Inflammatory macrophage treated with lipopolysaccharide for 4 hours (primary cell): ENCODE results near the gene FANCE.

Source experiments
- DNase-seq: peaks from one replicate; pipeline ENCODE4 v3.0.0-alpha.2; 2020

The FANCE gene, protein sequence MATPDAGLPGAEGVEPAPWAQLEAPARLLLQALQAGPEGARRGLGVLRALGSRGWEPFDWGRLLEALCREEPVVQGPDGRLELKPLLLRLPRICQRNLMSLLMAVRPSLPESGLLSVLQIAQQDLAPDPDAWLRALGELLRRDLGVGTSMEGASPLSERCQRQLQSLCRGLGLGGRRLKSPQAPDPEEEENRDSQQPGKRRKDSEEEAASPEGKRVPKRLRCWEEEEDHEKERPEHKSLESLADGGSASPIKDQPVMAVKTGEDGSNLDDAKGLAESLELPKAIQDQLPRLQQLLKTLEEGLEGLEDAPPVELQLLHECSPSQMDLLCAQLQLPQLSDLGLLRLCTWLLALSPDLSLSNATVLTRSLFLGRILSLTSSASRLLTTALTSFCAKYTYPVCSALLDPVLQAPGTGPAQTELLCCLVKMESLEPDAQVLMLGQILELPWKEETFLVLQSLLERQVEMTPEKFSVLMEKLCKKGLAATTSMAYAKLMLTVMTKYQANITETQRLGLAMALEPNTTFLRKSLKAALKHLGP

DNA sequence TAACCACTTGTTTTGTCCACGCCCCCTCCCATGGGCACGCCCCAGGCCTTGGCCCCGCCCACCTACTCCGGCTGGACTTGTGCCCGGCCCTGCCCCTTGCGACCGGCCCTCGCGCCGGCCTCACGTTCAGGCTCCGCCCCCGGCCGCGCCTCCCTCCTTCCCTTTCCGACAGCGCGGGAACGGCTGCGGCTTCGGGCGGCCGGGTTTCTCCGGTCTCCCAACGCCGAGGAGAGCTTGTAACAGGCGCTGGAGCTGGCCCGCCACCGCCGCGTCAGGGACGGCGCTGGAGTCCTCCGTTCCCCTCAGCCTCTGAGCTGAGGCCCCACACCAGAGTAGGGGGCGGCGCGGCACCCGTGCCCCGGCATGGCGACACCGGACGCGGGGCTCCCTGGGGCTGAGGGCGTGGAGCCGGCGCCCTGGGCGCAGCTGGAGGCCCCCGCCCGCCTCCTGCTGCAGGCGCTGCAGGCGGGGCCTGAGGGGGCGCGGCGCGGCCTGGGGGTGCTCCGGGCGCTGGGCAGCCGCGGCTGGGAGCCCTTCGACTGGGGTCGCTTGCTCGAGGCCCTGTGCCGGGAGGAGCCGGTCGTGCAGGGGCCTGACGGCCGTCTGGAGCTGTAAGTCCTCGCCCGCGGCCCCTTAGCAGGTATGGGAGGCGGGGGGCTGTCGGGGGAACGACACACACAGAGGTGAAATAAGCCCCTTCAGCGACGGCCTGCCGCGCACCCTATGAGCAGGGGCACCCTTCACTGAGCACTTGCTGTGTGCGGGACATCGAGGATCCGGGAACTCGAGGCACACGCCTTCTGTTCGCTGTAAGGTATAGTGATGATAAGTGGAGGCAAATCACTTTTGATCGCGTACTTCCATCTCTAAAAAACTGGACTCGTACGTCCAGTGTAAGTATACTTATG lies at the start of gene FANCE:
TSS of gene FANCE (plus strand) at position 156 of the 908 bp plus-strand sequence. CDS start at position 364, 208 bp downstream.
- peak; percentile 94 for DNase-seq

DNA sequence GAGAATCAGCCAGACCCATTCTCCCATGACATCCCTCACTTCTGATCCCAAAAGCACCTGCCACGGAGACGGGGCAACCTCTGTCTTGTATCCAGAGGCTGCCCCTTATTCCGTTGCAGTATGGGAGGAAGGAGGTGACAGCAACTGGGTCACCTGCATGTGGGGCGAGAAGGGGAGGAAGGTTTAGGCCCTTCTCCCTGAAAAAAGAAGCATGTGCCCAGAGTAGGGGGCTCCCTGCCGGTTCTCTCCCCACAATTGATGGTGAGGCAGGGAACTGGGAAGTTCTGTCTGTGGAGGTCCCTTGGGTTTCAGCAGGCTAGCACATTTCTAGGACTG lies 49.3 kb upstream of the FANCE start:
- no peak for DNase-seq

DNA sequence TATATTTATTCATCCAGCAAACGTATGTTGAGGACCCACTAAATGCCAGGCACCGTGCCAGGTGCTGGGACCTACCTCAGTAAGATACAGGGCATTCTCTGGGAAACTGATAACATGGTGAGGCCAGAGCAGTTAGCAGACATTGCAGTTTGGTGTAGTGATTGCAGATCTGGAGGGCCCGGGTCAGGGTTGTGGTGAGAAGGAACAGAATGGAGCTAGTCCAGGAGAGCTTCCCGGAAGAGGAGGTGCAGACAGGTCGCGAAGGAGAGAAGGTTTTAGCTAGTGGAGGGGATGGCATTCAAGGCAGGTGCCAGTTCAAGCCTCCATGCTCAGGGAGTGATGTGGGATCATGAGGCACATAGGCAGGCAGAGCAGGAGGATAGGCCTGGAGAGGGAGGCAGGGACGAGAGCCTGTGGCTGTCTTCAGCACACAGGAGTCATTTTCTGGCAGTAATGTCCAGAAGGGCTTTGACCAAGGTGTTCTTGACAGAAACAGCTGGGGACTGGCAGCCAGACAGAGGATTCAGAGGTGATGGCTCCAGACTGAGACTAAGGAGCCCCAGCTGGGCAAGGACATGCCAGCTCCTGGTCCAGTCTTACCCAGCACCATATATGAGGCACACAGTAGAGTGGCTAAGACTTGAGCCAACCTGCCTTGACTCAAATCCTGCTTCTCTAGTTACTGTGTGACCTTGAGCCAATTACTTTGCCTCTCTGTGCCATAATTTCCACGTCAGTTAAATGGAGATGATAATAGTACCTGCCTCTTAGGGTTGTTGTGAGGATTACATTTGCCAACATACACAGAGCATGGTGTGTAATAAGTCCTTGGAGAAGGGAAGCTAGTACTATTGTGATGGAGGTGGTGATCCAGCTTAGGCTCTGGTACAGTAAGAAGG lies 48.3 kb upstream of the FANCE start:
- DNase-seq = no peak

DNA sequence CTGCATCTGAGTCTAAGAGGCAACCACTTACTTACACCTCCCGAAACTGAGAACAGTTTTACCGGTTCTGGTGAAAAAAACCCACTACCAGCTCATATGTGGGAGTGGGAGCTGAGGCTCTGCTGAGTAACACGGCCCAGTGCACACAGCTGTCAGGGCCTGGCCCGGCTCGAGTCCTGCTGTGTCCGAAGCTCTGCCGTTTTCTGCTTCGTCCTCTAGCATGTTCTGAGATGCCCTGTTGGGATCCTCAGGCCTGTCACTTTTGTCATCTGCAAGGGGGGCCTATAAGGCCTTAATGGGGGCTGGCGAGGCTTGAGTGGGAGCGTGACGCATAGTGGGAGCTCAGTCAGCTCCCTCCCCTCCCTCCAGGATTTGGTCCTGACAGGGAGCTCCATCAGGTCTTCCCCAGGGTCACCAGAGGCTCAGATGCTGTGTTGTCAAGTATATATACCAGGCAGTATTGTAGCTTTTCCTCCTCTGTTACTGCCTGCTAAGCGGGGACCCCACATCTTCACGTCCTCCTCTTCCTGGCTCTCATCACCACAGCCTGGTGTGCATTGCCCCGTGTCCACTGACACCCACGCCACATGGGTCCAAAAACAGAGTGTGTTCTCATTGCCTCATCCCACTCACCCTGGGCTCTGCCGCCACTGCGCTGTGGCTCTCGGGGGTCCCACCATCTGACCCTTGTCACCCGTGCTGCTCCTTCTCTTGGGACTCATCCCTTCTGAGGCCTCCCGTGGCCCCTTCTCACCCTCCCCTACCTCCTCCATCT lies 45.2 kb upstream of the FANCE start:
- no peak for DNase-seq

DNA sequence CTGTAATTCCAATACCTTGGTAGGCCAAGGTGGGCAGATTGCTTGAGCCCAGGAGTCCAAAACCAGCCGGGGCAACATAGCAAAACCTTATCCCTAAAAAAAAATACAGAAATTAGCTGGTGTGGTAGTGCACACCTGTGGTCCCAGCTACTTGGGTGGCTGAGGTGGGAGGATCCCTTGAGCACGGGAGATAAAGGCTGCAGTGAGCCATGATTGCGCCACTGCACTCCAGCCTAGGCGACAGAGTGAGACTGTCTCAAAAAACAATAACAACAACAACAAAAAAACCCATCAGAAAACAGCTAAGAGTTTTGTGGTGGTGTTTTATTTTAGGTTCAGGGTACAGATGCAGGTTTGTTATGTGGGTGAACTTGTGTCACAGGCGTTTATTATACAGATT lies 42.9 kb upstream of the FANCE start:
- DNase-seq = no peak

DNA sequence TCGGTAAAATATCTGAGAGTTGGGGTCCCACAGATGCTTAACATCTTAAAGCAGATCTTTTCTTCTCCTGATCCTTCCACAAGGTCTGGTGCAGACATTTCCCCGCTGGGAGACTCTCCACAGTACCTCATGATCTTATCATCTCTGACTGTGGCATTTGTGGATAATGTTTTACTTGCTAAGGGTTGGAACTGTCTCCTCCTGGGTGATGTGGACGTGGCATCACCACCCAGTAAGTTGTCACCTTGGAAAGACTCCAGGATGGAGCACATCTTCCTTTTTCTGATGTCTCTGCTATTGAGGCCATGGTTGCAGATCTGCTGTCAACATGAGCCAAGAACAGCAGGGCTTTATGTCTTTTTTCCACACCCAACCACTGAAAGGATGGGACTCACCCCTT lies 42.0 kb upstream of the FANCE start:
- DNase-seq = no peak

DNA sequence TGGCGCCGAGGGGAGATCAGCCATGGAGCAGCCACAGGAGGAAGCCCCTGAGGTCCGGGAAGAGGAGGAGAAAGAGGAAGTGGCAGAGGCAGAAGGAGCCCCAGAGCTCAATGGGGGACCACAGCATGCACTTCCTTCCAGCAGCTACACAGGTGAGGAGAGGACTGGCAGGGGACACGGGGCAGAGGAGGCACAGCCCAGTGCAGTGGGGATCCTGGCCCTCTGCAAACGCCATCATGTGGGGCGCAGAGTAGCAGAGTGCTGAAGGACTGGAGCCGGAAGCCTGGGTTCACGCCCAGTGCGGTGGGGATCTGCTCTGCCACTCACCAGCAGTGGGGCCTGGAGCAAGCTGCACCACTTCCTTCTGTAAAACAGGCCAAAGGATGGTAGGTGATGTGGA lies 41.1 kb upstream of the FANCE start:
- DNase-seq = no peak

DNA sequence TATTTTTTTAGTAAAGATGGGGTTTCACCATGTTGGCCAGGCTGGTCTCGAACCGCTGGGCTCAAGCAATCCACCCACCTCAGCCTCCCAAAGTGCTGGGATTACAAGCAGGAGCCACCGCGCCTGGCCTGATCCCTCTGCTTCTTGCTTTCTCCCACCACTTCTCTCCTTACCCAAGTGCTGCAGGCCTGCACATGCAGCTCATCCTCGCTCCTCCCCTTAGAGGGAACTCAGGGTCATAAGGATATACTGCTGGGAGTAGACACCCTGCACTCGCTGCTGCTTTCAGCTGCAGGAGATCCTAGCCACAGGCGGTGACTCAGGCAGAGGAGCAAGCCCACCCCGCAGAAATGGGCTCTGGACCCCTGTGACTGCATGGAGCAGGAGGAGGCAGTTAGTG lies 40.0 kb upstream of the FANCE start:
- no peak for DNase-seq

DNA sequence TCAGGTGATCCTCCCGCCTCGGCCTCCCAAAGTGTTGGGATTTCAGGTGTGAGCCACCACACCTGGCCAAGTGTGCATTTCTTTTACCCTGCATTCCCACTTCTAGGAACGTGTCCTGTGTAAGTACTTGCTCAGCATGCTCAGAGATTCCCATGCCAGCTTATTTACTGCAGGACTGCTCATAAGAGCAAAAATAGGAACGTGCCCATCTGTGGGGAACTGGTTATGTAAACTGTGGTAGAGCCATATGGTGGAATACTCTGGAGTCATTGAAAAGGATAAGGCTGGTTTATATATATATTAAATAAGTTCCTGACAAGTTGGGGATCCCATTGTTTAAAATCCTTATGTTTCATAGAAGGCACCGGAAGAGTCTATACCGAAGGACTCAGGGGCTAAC lies 38.2 kb upstream of the FANCE start:
- no peak for DNase-seq

DNA sequence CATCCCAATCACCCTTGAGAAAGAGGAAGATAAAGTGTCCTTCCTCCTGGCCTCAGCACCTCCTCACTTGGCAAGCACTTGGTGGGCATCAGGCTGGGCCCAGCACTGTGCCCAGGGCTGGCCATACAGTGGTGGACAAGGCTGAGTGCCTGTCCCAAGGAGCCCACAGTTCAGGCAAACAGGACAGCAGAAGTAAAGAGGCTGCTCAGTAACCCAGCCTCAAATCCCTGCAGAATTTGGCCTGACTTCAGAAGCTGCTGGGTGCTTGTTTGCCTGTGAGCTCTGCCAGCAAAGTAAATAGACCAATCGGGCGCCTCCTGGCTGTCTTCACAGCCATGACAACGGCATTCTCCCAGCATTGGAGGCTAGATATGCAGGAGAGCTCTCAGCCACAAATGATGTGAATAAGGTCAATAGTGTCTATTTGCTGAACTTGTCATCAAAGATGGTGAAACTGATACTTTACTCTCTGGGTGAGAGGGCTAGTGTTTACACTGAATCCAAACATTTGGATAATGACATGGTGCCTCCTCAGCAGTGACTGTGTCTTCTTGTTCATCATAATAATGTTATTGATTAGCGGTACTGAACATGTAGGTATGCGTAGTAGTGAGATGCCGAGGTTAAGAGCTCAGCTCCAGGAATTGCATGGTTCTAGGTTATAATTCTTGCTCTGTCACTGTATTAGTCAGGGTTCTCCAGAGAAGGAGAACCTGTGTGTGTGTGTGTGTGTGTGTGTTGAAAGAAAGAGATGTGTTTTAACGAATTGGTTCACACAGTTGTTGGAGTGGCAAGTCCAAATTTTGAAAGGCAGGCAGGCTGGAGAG lies 36.9 kb upstream of the FANCE start:
- peak; percentile 23 for DNase-seq

DNA sequence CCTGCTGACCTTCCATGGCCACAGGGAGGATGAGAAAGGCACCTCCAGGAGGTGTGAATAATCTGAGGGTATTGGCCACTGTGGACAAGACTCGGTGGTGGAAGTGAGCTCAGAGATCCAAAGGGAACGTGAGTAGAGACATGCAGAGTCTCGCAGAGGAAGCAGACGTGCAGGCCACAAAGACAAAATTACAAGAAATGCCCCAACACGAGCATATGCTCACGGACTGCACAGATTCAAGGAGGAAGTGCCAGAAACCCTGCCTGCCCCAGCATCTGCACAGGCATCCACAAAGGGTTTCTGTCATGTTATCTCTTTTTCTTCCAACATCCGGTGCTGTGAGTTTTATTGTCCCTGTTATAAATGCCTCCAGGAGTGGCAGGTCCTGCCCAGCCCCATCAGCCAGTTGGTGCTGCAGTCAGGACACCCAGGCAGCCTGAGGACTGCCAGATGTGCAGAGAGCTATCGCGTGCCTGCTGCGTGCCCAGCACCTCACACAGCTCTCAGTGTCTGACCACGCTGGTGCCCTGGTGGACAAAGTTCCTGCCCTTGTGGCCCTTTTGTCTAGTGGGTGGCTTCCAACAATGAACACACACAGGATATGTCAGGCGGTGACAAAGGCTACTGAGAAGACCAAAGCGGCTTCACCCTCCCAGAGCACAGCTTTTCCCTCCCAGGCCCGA lies 34.0 kb upstream of the FANCE start:
- DNase-seq = peak; percentile 18

DNA sequence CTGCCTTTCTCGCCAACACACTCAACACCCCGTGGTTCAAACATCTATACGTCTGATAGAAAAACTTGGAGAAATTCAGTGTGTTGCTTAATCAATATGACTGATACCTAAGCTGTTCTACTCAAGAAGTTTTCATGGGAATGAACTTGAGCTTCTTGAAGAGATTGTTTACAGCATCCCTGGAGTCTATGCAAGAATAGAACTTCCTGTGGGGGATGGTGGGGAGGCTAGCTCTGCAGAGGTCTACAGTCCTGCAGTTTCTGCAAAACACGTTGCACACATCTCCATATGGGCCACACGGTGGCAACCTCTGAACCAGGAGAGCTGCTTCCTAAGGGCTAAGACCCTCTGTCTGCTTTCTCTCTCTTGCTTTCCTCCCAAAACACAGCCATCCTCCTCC lies 32.7 kb upstream of the FANCE start:
- DNase-seq = no peak

DNA sequence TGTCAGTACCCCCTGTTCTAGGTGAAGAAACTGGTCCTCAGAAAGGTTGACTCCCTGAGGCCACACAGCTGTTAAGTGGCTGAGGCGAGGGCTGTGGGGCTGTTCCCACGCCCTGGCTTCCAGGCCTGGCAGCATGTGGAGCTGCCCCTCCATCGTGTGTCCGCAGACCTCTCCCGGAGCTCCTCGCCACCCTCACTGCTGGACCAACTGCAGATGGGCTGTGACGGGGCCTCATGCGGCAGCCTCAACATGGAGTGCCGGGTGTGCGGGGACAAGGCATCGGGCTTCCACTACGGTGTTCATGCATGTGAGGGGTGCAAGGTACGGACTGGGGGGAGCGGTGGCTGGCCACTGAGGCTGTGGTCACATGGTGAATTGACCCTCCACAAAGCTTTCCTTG lies 32.2 kb upstream of the FANCE start:
- no peak for DNase-seq

DNA sequence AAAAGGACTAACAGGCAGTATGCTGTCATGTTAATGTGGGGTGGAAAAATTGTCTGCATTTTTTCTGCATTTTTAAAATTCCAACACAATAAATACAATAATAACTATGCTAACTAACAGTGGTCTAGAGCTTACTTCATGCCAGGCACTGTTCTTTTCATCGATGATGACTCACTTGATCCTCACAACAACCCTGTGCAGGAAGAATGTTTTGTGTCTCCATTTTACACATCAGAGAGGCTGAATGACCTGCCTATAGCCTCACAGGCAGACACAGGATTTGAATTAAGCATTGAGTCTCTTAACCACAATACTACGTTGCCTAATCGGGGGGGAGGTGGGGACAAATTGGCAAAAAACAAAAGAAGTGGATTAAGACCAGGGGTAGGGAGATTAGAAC lies 26.9 kb upstream of the FANCE start:
- peak; percentile 23 for DNase-seq

DNA sequence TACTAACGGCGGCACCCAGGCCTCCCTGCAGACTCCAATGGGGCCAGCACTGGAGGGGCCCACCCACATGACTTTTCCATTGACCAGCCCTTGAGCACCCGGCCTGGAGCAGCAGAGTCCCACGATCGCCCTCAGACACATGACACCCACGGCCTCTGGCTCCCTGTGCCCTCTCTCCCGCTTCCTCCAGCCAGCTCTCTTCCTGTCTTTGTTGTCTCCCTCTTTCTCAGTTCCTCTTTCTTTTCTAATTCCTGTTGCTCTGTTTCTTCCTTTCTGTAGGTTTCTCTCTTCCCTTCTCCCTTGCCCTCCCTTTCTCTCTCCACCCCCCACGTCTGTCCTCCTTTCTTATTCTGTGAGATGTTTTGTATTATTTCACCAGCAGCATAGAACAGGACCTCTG lies 26.1 kb upstream of the FANCE start:
- peak; percentile 78 for DNase-seq

DNA sequence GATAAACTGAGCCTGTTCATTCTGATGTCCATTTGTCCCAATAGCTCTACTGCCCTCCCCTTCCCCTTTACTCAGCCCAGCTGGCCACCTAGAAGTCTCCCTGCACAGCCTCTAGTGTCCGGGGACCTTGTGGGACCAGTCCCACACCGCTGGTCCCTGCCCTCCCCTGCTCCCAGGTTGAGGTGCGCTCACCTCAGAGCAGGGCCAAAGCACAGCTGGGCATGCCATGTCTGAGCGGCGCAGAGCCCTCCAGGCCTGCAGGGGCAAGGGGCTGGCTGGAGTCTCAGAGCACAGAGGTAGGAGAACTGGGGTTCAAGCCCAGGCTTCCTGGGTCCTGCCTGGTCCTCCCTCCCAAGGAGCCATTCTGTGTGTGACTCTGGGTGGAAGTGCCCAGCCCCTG lies 24.7 kb upstream of the FANCE start:
- no peak for DNase-seq

DNA sequence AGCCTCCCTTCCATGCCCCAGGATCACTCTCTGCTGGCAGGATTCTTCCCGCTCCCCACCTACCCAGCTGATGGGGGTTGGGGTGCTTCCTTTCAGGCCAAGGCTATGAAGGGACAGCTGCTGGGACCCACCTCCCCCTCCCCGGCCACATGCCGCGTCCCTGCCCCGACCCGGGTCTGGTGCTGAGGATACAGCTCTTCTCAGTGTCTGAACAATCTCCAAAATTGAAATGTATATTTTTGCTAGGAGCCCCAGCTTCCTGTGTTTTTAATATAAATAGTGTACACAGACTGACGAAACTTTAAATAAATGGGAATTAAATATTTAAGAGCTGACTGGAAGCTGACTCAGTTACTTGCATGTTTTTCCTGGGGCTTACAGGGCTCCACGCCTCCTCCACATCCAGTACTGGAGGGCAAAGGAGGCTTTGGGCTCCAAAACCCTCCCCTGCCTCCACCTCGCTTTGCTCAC lies 24.3 kb upstream of the FANCE start:
- DNase-seq = no peak

DNA sequence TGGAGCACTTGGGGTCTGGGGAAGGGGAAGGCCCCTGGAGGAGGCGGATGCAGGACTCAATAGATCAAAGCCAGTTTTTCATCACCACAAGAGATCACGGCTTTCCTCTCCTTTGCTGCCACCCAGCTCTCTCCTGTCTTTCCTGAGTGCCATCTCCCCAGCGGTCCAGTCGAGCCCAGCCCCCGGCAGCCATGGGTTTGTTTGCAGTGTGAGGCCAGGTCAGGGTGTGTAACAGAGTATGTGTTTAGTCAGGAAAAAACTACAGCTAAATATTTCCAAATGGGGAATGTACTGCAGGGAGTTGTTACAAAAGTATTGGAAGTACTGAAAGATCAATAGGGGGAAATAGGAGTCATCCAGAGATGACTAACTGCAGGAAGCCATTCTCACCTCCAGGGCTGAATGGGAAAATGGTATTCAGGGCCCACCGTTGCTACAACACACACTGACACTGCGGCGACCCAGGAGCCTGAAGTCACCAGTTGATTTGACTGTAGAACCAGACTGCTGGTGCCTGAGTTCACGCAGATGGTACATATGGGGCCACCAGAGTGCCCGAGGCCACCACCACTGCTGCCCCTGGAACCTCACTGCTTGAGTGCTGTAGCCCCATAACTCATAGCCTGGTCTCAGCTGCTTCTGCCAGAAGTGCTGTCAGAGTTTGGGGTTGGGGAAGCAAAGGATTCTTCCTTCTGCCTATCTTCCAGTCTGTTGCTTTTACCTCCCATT lies 23.6 kb upstream of the FANCE start:
- DNase-seq = no peak

DNA sequence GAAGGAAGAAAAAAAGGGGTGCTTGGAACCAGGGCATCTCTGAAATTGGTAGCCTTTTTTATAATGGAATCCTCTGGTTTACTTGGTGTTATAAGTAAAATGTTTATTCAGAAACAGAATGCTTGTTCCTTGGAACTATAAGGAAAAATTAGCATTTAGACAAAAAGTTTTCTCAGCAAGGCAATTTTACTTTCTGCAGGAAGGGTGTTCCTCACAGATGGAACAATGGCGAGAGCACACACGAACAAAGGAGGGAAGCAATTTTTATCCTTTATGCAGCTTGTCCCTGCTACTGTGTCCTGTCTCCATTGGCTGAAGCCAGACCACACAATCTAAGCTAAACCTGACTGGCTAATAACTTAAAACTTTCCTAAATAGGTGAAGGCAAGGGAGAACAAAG lies 22.7 kb upstream of the FANCE start:
- DNase-seq = no peak

DNA sequence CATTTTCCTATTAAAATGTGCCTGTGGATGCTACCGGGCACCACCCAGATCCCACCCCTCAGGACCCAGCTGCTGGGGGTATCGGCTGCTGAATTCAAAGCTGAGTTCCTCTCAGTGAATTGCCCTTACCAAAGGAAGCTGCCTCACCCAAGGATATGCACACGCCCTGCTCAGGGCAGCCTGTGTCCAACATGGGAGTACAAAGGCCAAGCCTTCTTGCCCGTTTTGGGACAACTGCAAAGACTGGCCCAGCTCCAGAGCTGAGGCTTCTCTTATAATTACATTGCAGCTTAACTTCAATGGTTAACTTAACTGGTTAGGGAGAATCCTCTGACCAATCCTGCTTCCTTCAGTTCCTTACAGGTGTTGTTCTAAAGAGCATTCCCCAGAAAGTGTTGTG lies 19.8 kb upstream of the FANCE start:
- DNase-seq = no peak
